ENCODE results near the gene SEC63.
A peak's percentile ranks its signal among the peaks of the same experiment; 100 is the strongest.

Gene SEC63

GRCh38 chr6:107853230-107853629 lies 104.8 kb downstream of the SEC63 start:
- DNase-seq = no peak

DNA sequence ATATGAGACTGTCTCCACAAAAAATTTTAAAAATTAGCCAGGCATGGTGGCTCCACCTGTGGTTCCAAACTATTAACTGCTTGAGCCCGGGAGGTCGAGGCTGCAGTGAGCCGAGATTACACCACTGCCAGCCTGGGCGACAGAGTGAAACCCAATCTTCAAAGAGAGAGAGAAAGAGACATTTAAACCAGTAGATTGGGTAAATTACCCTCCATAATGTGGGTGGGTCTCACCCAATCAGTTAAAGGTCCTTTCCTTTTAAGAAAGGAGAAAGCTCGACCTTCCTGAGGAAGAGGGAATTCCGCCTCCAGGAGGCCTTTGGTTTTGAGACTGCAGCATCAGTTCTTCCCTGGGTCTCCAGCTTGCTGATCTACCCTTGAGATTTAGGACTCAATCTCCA lies 108.7 kb downstream of the SEC63 start:
- no peak for DNase-seq

DNA sequence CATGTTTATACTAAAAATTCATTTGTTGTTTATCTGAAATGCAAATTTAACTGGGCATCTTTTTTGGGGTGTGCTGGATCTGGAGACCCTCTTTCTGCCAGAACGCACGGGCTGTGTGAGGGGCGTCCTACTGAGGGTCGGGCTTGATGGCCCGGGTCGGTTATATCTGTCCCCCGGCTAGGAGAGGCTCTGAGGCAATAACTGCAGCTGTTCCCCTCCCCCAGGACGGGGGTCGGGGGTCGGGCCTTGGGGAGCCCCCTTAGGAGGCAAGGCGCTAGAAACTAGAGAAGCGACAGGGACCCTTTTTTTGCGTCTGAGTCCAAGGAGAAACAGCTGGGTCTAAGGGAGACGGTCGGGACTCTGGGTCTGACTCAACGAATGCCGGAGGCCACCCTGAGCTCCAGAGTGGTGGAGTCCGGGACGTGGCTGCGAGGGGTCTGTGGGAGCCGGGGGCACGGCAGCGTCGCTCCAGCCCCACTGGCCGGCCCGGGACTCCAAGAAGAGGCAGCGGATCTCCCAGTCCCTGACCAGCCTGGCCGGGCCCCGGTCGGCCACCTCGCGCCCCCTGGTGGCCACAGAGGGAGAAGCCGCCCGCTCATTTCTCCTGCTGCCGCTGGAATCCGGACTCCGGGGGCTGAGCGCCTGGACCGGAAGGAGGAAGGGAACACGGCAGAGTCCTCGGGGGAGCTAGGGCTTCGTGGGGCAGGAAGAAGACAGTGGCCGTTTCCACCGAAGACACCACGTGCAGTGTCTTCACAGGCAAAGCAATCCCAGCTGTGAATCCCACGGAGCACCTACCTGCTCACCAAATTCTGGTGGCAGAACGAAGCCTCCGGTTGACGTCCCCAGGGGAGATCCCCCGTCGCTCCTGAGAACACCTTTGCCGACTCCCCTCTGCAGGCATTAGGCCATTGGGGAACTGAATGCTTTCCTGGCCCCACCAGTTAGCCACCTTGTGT lies 109.9 kb downstream of the SEC63 start:
- peak; percentile 66 for DNase-seq

DNA sequence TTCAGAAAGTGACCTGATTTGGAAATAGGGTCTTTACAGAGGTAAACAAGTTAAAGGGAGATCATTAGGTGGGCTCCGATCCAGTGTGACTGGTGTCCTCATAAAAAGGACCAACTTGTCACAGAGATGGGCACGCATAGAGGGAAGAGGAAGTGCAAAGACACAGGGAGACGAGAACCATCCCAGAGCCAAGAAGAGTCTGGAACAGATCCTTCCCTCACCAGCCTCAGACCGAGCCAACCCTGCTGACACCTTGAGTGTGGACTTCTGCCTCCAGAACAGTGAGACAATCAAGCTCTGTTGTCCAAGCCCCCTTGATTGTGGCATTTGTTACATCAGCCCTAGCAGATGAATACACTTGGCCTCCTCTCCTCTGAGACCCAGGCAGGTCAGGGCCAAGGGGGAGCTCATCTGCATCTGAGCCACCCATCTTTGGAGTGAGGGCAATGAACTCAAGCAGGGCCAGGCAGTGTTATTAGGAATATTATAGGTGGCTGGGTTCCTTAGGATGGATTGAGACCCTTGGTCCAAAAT lies 111.7 kb downstream of the SEC63 start:
- no peak for DNase-seq

DNA sequence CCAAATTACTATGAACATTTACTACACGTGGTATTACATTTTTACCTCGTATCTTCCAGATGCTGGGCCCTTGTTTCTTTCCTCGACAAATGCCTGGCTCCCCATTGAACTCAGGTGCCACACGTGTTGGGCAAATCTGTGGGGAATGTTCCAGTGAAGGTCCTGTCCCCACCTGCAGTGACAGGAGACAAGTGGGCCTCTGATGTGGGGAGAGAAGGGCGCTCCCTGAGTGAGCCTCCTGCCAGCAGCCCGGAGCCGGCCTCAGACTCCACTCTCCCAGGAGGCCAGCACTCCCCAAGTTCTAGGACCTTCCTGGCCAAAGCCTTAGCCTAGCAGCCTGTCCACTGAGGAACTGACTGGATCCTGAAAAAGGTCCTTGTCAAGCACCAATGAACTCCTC lies 112.2 kb downstream of the SEC63 start:
- no peak for DNase-seq

- DNase-seq = no peak
Measured at GRCh38 chr6:107843400-107843799, 114.6 kb downstream of the SEC63 start.

DNA sequence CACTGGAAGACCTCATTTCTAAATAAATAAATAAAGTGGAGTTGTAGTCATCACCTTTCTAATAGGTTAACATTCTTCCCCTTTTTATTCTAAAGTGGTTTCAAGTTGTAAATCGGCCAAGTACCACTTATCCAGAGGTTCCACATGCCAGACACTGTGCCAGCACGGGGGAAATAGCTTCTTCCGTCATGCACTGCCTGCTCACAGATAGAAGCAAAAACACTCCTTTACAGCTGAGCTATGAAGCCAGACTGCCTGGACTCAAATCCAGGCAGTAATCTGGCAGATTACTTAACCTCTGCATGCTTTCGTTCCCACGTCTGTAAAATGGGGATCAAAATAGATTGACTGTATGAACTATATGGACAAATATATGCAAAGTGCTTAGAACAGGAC lies 116.7 kb downstream of the SEC63 start:
- DNase-seq = no peak

DNA sequence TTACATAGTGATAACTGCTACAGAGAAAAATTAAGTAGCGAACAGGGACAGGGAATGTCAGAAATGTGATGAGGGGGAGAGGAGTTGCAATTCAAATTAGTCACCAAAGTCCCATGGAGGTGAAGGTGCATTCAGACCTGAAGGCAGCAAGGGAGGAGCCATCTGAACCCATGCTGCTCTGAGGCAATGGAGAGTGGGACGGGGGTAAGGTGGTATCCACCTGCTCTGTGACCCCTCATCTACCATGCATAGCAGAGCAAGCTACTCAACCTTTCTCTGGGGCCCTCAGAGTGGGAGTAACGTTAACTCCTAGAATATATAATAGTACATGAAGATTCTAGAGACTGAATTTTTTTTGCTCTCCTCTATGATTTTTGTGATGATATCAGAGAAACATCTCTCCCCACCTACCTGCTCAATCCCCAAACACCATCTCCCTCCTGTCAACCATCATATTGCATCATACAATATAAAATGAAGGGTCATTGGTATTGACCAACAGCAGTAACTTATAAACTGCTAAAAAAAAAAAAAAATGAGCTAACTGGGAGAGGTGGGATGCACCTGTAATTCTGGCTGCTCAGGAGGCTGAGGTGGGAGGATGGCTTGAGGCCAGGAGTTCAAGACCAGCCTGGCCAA lies 117.3 kb downstream of the SEC63 start:
- DNase-seq = no peak

GRCh38 chr6:107833136-107833535 lies 124.9 kb downstream of the SEC63 start:
- DNase-seq = no peak

GRCh38 chr6:107832151-107833056 lies 125.6 kb downstream of the SEC63 start:
- DNase-seq = no peak

GRCh38 chr6:107830060-107830459 lies 127.9 kb downstream of the SEC63 start:
- DNase-seq = no peak

- no peak for DNase-seq
Measured at GRCh38 chr6:107827541-107827940, 130.5 kb downstream of the SEC63 start.

DNA sequence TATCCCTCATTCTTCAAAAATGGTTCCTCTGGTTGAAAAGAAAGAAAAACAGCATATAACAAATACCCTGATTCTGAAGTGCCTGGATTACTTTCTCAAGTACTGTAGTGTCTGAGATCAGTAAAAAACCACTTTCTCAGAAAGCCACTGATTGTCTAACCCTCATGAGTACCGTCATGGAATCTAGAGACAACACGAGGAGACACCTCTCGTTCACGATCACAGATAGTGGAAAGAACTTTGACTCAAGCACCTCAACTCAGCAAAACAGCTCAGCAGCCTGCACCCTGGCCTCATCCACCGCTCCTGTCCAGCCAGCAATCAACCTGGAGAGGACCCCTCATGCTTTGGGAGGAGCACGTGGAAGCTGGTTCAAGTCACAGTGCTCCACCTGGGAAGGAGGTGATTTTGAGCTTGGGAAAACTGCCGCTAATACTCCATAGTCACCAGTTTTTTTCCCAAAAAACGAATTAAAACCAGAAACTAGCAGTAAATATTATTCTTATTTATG lies 134.9 kb downstream of the SEC63 start:
- no peak for DNase-seq

GRCh38 chr6:107822176-107823046 lies 135.6 kb downstream of the SEC63 start:
- DNase-seq = no peak

GRCh38 chr6:107821591-107821990 lies 136.4 kb downstream of the SEC63 start:
- DNase-seq = no peak

DNA sequence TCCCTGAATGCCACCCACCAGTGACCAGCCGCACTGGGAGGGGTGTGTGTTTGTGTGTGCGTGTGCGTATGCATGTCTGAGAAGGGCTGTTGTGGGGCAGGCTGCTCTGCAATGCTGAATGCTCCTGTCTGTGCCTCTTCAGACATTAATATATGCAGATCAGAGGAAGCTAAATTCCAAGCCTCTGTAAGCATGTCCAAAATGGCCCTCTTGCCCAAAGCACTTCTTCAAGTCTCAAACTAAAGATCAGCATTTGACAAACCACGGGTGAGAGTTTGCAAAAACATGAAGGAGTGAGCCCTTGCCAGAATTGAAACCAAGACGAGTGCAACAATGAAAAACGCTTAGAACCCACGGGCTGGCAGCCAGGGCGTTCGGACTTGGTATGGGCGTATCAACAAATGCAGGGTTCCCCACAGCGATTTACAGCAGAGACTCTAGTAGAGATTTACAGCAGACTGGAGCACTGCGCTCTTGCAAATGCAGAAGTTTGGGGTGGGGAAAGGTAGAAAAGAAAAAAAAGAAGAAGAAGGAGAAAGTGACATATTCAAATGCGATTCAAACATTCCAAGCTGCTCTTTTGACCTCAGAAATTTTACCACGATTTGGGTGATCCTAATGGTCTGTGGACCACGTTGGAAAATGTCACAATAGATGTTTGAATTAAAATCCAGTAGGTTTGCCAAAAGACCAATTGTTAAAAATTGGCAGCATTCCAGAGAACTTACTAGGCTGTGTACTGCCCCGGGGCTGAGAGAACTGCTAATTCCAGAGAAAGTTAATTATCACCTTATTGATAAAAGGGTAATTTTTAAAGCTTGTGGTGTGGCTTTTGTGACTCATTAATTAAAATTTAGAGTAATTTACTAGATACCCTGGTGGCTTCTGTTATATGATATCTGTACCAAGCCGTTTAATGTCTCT lies 137.4 kb downstream of the SEC63 start:
- DNase-seq = no peak

DNA sequence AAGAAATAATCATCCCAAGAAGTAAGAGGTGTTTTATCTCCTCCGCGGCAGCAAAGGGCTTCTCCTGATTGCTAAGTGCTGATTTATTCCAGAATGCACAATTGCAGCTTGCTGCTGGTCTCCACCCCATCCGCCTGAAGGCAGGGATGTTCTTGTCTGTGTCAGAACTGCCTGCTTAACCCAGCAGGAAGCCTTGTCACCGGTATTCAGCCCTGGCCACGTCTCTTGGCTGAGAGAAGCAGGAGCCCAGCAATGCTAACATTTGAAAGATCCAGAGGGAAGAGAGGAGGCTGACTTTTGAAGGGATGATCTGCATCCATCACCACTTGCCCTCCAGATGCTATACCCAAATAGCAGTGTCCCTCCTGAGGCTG lies 138.1 kb downstream of the SEC63 start:
- no peak for DNase-seq

DNA sequence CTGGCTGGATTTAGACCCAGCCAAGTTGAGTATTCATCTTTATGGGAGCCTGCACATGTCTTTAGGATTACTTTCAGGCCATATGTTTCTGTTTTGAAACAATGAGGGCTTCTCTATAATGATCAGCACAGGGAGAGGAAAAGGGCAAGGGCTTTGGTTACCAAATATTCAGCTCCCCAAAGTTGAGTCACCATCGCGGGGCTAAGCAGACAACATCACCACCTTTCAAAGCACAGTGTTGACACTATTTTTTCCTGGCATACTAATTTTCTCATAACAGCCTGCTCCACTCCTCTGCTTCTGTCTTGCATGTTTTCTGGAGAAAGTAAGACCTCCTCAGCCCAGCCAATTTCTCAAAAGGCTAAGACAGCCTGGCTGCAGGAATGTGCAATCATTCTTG lies 138.8 kb downstream of the SEC63 start:
- no peak for DNase-seq

GRCh38 chr6:107818272-107818671 lies 139.7 kb downstream of the SEC63 start:
- no peak for DNase-seq

GRCh38 chr6:107817784-107818183 lies 140.2 kb downstream of the SEC63 start:
- no peak for DNase-seq

All from DMS153 (cell line).